ENCODE results near the gene GNPTAB.

GNPTAB gene

GRCh38 chr12:101854747-101855146 lies 24.0 kb upstream of the GNPTAB start:
- no peak overlapping the region for H3K9ac ChIP-seq
- TF ChIP-seq Cebpa-rat (IDR thresholded peaks at IDR 0.05) = no peak
- H3K4me2 ChIP-seq = peak overlapping the region; percentile 29; the same call in 1 of the 2 replicates
- no peaks in the 10 kb centered on the region for H3K9me3 ChIP-seq
- H3K27me3 ChIP-seq = no peaks in the 10 kb centered on the region
- H3K4me3 ChIP-seq = no peak overlapping the region
- H3K4me1 ChIP-seq = peaks cover 29% of the 10 kb centered on the region
- peak overlapping the region; percentile 57 for H3K27ac ChIP-seq
- H3K36me3 ChIP-seq = no peaks in the 10 kb centered on the region
- H4K20me1 ChIP-seq = no peaks in the 10 kb centered on the region

GRCh38 chr12:101852998-101853397 lies 22.2 kb upstream of the GNPTAB start:
- Histone ChIP-seq H3K9ac (no peak overlapping the region), H3K27me3 (no peaks in the 10 kb centered on the region), H4K20me1 (no peaks in the 10 kb centered on the region), H3K4me1 (peaks cover 29% of the 10 kb centered on the region), H3K27ac (no peak overlapping the region), H3K36me3 (no peaks in the 10 kb centered on the region), H3K9me3 (no peaks in the 10 kb centered on the region), H3K4me3 (no peak overlapping the region), H3K4me2 (no peak overlapping the region)
- TF ChIP-seq Cebpa-rat (IDR thresholded peaks at IDR 0.05) = no peak

- Histone ChIP-seq H3K27me3 (no peaks in the 10 kb centered on the region), H3K9ac (no peak overlapping the region), H3K4me3 (no peak overlapping the region), H3K36me3 (no peaks in the 10 kb centered on the region), H3K4me1 (peaks cover 10% of the 10 kb centered on the region; the same call in 1 of the 2 replicates), H4K20me1 (no peaks in the 10 kb centered on the region), H3K27ac (no peak overlapping the region), H3K4me2 (no peak overlapping the region), H3K9me3 (no peaks in the 10 kb centered on the region)
- TF ChIP-seq Cebpa-rat (IDR thresholded peaks at IDR 0.05) = no peak
Observed at GRCh38 chr12:101850199-101850598, 19.4 kb upstream of the GNPTAB start.

GRCh38 chr12:101847325-101847724 lies 16.6 kb upstream of the GNPTAB start:
- Histone ChIP-seq H3K9ac (no peak overlapping the region), H3K9me3 (no peaks in the 10 kb centered on the region), H3K36me3 (no peaks in the 10 kb centered on the region), H4K20me1 (no peaks in the 10 kb centered on the region), H3K27ac (no peak overlapping the region), H3K4me1 (no peaks in the 10 kb centered on the region), H3K27me3 (no peaks in the 10 kb centered on the region), H3K4me2 (no peak overlapping the region), H3K4me3 (no peak overlapping the region)
- no peak for TF ChIP-seq Cebpa-rat (IDR thresholded peaks at IDR 0.05)

- Histone ChIP-seq H4K20me1 (no peaks in the 10 kb centered on the region), H3K4me2 (no peak overlapping the region), H3K9me3 (no peaks in the 10 kb centered on the region), H3K36me3 (no peaks in the 10 kb centered on the region), H3K9ac (no peak overlapping the region), H3K27me3 (no peaks in the 10 kb centered on the region), H3K27ac (no peak overlapping the region), H3K4me1 (no peaks in the 10 kb centered on the region), H3K4me3 (no peak overlapping the region)
- no peak for TF ChIP-seq Cebpa-rat (IDR thresholded peaks at IDR 0.05)
Observed at GRCh38 chr12:101845137-101845711, 14.5 kb upstream of the GNPTAB start.

- TF ChIP-seq Cebpa-rat (IDR thresholded peaks at IDR 0.05) = no peak
- peaks cover 23% of the 10 kb centered on the region for H3K4me1 ChIP-seq
Observed at GRCh38 chr12:101841069-101841468, 10.3 kb upstream of the GNPTAB start.

GRCh38 chr12:101839324-101840283 lies 8.8 kb upstream of the GNPTAB start:
- no peaks in the 10 kb centered on the region for H3K27me3 ChIP-seq
- no peak overlapping the region for H3K9ac ChIP-seq
- H3K36me3 ChIP-seq = no peaks in the 10 kb centered on the region
- no peaks in the 10 kb centered on the region for H4K20me1 ChIP-seq
- no peak overlapping the region for H3K4me3 ChIP-seq
- H3K4me1 ChIP-seq = peaks cover 23% of the 10 kb centered on the region
- H3K27ac ChIP-seq = 0 out of 2 replicates have a peak overlapping the region, but pooled peaks have one; percentile 1
- no peak for TF ChIP-seq Cebpa-rat (IDR thresholded peaks at IDR 0.05)
- H3K9me3 ChIP-seq = no peaks in the 10 kb centered on the region
- H3K4me2 ChIP-seq = peak overlapping the region; percentile 69

More at GRCh38 chr12:101841069-101841468, 10.3 kb upstream of the GNPTAB start:
- Histone ChIP-seq H3K4me2 (no peak overlapping the region), H3K27ac (no peak overlapping the region), H3K36me3 (no peaks in the 10 kb centered on the region), H4K20me1 (no peaks in the 10 kb centered on the region), H3K9me3 (no peaks in the 10 kb centered on the region), H3K4me3 (no peak overlapping the region), H3K9ac (no peak overlapping the region), H3K27me3 (no peaks in the 10 kb centered on the region)

GRCh38 chr12:101838628-101839323 lies 8.0 kb upstream of the GNPTAB start:
- Histone ChIP-seq H3K4me2 (peak overlapping the region; percentile 69), H3K9ac (no peak overlapping the region), H3K27me3 (no peaks in the 10 kb centered on the region), H3K36me3 (no peaks in the 10 kb centered on the region), H3K27ac (no peak overlapping the region), H3K4me1 (peaks cover 23% of the 10 kb centered on the region), H3K4me3 (no peak overlapping the region), H4K20me1 (no peaks in the 10 kb centered on the region), H3K9me3 (no peaks in the 10 kb centered on the region)
- TF ChIP-seq Cebpa-rat (IDR thresholded peaks at IDR 0.05) = no peak

- H3K4me2 ChIP-seq = no peak overlapping the region
- H3K27me3 ChIP-seq = no peaks in the 10 kb centered on the region
- H4K20me1 ChIP-seq = no peaks in the 10 kb centered on the region
- TF ChIP-seq Cebpa-rat (IDR thresholded peaks at IDR 0.05) = no peak
- no peak overlapping the region for H3K4me3 ChIP-seq
- no peaks in the 10 kb centered on the region for H3K9me3 ChIP-seq
- H3K36me3 ChIP-seq = no peaks in the 10 kb centered on the region
- no peak overlapping the region for H3K27ac ChIP-seq
- no peak overlapping the region for H3K9ac ChIP-seq
- H3K4me1 ChIP-seq = peaks cover 29% of the 10 kb centered on the region
Observed at GRCh38 chr12:101832030-101832429, 1.3 kb upstream of the GNPTAB start.
